GM18873 (cell line): ENCODE results near the gene IL21R.

Source experiments
- ATAC-seq: cut with Tn5 transposase; IDR thresholded peaks from one replicate; pipeline ENCODE4 v1.9.1; 2021; ENCODE audit warnings: mild to moderate bottlenecking, moderate library complexity, moderate number of reproducible peaks; ENCODE audit not compliant: unreplicated experiment, low FRiP score

The IL21R gene

GRCh38 chr16:27401768-27402568, at the start of gene IL21R:
TSS of gene IL21R (plus strand) at chr16:27402174. CDS start at chr16:27430072, 27,898 bp downstream.
- ATAC-seq = peak; percentile 48

- no peak for ATAC-seq
Measured at GRCh38 chr16:27353853-27354252, 48.1 kb upstream of the IL21R start.

GRCh38 chr16:27355610-27356009, 46.4 kb upstream of the IL21R start:
- ATAC-seq = no peak

- ATAC-seq = no peak
Measured at GRCh38 chr16:27356794-27357193, 45.2 kb upstream of the IL21R start.

GRCh38 chr16:27359051-27359450, 42.9 kb upstream of the IL21R start:
- ATAC-seq = no peak

GRCh38 chr16:27359615-27360014, 42.4 kb upstream of the IL21R start:
- ATAC-seq = no peak

GRCh38 chr16:27361987-27362386, 40.0 kb upstream of the IL21R start:
- ATAC-seq = no peak

- ATAC-seq = no peak
Measured at GRCh38 chr16:27362570-27363245, 39.3 kb upstream of the IL21R start.

GRCh38 chr16:27363246-27363632, 38.7 kb upstream of the IL21R start:
- no peak for ATAC-seq

- no peak for ATAC-seq
Measured at GRCh38 chr16:27363797-27364196, 38.2 kb upstream of the IL21R start.

GRCh38 chr16:27364493-27365141, 37.4 kb upstream of the IL21R start:
- ATAC-seq = no peak

- no peak for ATAC-seq
Measured at GRCh38 chr16:27365142-27366089, 36.6 kb upstream of the IL21R start.

- no peak for ATAC-seq
Measured at GRCh38 chr16:27366687-27367460, 35.1 kb upstream of the IL21R start.

- ATAC-seq = peak; percentile 59
Measured at GRCh38 chr16:27367461-27368357, 34.3 kb upstream of the IL21R start.

GRCh38 chr16:27368358-27368722, 33.6 kb upstream of the IL21R start:
- no peak for ATAC-seq

- ATAC-seq = no peak
Measured at GRCh38 chr16:27369806-27370205, 32.2 kb upstream of the IL21R start.

- no peak for ATAC-seq
Measured at GRCh38 chr16:27370318-27370717, 31.7 kb upstream of the IL21R start.

- no peak for ATAC-seq
Measured at GRCh38 chr16:27373312-27373711, 28.7 kb upstream of the IL21R start.
